K562 (cell line): ENCODE data around the gene FBL. TPM values are rescaled to one million over a fixed set of nuclear protein-coding genes. Genes with fewer than 3 reads are reported as not detected.
"Not testable (repeated sequence)": the region's sequence is repeated elsewhere in the genome, so short reads cannot be mapped to it uniquely, and the experiment has no call there.

Experiments used
- ATAC-seq: fragments of 200-7000 bp; cut with Tn5 transposase; 3 replicates; pipeline ENCODE4 v1.9.1; 2020; ENCODE audit warnings: moderate library complexity
- BruUV-seq: library from RNA; stranded (reverse); fragments of 400-500 nt; replicated peaks from 2 replicates; lab custom pipeline; 2021; lab: Mats Ljungman, UMichigan
- CTCF ChIA-PET: fragments of 300-600 bp; formaldehyde crosslinking; extraction: SDS; loops from one replicate; lab custom pipeline; 2021; ENCODE audit warnings: low intra/inter-chr PET ratio; lab: Yijun Ruan, JAX
- POLR2A ChIA-PET: fragments of 300-600, 350-650 bp; sonication (Branson Sonifier 250); formaldehyde crosslinking; extraction: SDS; loops from one replicate; lab custom pipeline; 2021; ENCODE audit warnings: antibody characterized with exemption, inconsistent platforms; lab: Yijun Ruan, JAX
- DNase-seq, 4 experiments: peaks; one replicate each; pipeline versions ENCODE4 v3.0.0 to v3.0.0-alpha.2; 2011 to 2018; ENCODE audit warnings: low spot score in 3 of 4, mixed read lengths in 3 of 4; ENCODE audit errors: extremely low read depth in 1 of 4
- FAIRE-seq: peaks from 2 replicates; lab custom pipeline; 2011; peaks lifted over from hg19 to GRCh38; lab: Jason Lieb, UNC
- H2AFZ ChIP-seq: 2 replicates; pipeline ENCODE4 v1.6.0; 2011; ENCODE audit warnings: low read depth, low read length, control low read depth, inconsistent platforms
- H3K27ac ChIP-seq: fragments of 200-600 bp; 3 replicates; pipeline ENCODE4 v1.8.0; 2011; ENCODE audit warnings: low read depth, mild to moderate bottlenecking, control low read depth, inconsistent platforms, low read length, moderate library complexity, mixed read lengths; ENCODE audit errors: extremely low read depth
- H3K27me3 ChIP-seq, 2 experiments: fragments of 300-600 bp in 1 of 2; 2 replicates in 1 of 2; 3 replicates in 1 of 2; pipeline versions ENCODE4 v1.6.0 to v1.8.0; 2011; ENCODE audit warnings: inconsistent platforms in 2 of 2, low read length in 2 of 2, mild to moderate bottlenecking in 1 of 2, mixed read lengths in 1 of 2, moderate library complexity in 1 of 2; ENCODE audit not compliant: control insufficient read depth in 2 of 2, insufficient read depth in 2 of 2
- H3K36me3 ChIP-seq: fragments of 300-600 bp; 3 replicates; pipeline ENCODE4 v1.8.0; 2011; ENCODE audit warnings: mild to moderate bottlenecking, low read length, inconsistent platforms; ENCODE audit not compliant: control insufficient read depth, insufficient read depth
- H3K4me1 ChIP-seq, 2 experiments: fragments of 200-600 bp in 1 of 2; replicated peaks in 1 of 2; 2 replicates in 1 of 2; 3 replicates in 1 of 2; pipeline versions ENCODE4 v1.5.1 to v1.8.0; 2011; ENCODE audit warnings: inconsistent platforms in 2 of 2, low read length in 2 of 2, mild to moderate bottlenecking in 1 of 2, mixed read lengths in 1 of 2, moderate library complexity in 1 of 2; ENCODE audit not compliant: control insufficient read depth in 2 of 2, insufficient read depth in 2 of 2
- H3K4me2 ChIP-seq: 2 replicates; pipeline ENCODE4 v1.6.1; 2011; ENCODE audit warnings: low read length, control low read depth, inconsistent platforms, mixed read lengths; ENCODE audit not compliant: insufficient read depth
- H3K4me3 ChIP-seq: fragments of 200-600 bp; sonication (generic), shearing (Covaris generic); 2 replicates; pipeline ENCODE4 v1.5.1; 2016; ENCODE audit warnings: control low read depth, inconsistent platforms
- H3K79me2 ChIP-seq: fragments of 200-600 bp; 3 replicates; pipeline ENCODE4 v1.8.0; 2011; ENCODE audit warnings: low read length, inconsistent platforms; ENCODE audit not compliant: control insufficient read depth, insufficient read depth
- H3K9ac ChIP-seq, 2 experiments: 2 replicates each; pipeline versions ENCODE4 v1.6.0 to v1.6.1; 2011; ENCODE audit warnings: low read depth in 2 of 2, low read length in 2 of 2, control low read depth in 1 of 2, inconsistent platforms in 1 of 2, mild to moderate bottlenecking in 1 of 2, mixed read lengths in 1 of 2; ENCODE audit not compliant: insufficient read depth in 1 of 2
- H3K9me1 ChIP-seq: one replicate; pipeline ENCODE4 v1.6.0; 2011; ENCODE audit warnings: inconsistent platforms, mild to moderate bottlenecking, low read length, moderate library complexity; ENCODE audit not compliant: control insufficient read depth, insufficient read depth
- H3K9me3 ChIP-seq: replicated peaks from 2 replicates; pipeline ENCODE4 v1.5.1; 2011; ENCODE audit warnings: low read depth, low read length, inconsistent platforms; ENCODE audit not compliant: control insufficient read depth, insufficient read depth
- H4K20me1 ChIP-seq: replicated peaks from 2 replicates; pipeline ENCODE4 v1.6.1; 2011; ENCODE audit warnings: low read length, inconsistent platforms, mixed read lengths; ENCODE audit not compliant: control insufficient read depth, insufficient read depth
- ATF1 ChIP-seq, 2 experiments: fragments of 450-650 bp in 1 of 2; IDR thresholded peaks; 2 replicates each; pipeline ENCODE4 v1.6.1; 2016; ENCODE audit warnings: missing compliant biosample characterization in 1 of 2, missing genetic modification characterization in 1 of 2
- CXXC5 ChIP-seq: fragments of 250-450 bp; sonication (Bioruptor Pico); IDR thresholded peaks from 2 replicates; pipeline ENCODE4 v1.8.0; 2022; ENCODE audit warnings: inconsistent platforms, mild to moderate bottlenecking, moderate library complexity
- E2F3 ChIP-seq: fragments of 250-450 bp; sonication (Bioruptor Pico); IDR thresholded peaks from 2 replicates; pipeline ENCODE4 v1.4.0; 2020; ENCODE audit warnings: mild to moderate bottlenecking
- FIP1L1 ChIP-seq: fragments of 200-400 bp; formaldehyde crosslinking; IDR thresholded peaks from 2 replicates; pipeline ENCODE4 v1.6.1; 2018; ENCODE audit warnings: mild to moderate bottlenecking, low read depth, low read length; ENCODE audit not compliant: poor library complexity, severe bottlenecking
- HNRNPLL ChIP-seq: fragments of 200-400 bp; formaldehyde crosslinking; IDR thresholded peaks from 2 replicates; pipeline ENCODE4 v1.6.1; 2017; ENCODE audit warnings: low read length, low read depth, mild to moderate bottlenecking; ENCODE audit not compliant: poor library complexity, severe bottlenecking
- NFIX ChIP-seq: fragments of 250-450 bp; sonication (Bioruptor Pico); IDR thresholded peaks from 2 replicates; pipeline ENCODE4 v1.4.0; 2020; ENCODE audit warnings: low read depth, mild to moderate bottlenecking, moderate library complexity
- NR2C2 ChIP-seq, 2 experiments: fragments of 200-800 bp in 1 of 2; sonication (Bioruptor generic) in 1 of 2; sonication (generic) in 1 of 2; formaldehyde crosslinking in 1 of 2; IDR thresholded peaks; 2 replicates each; pipeline versions ENCODE4 v1.6.1 to v1.8.0; 2016 to 2022; ENCODE audit warnings: mild to moderate bottlenecking in 1 of 2, missing compliant biosample characterization in 1 of 2, missing genetic modification characterization in 1 of 2, missing genetic modification reagents in 1 of 2
- RBFOX2 ChIP-seq: fragments of 200-400 bp; formaldehyde crosslinking; IDR thresholded peaks from 2 replicates; pipeline ENCODE4 v1.6.1; 2017; ENCODE audit warnings: low read depth, mild to moderate bottlenecking, low read length, moderate library complexity
- ZNF121 ChIP-seq: sonication (generic); formaldehyde crosslinking; conservative IDR thresholded peaks from 2 replicates; pipeline ENCODE4 v1.8.0; 2022; ENCODE audit warnings: missing genetic modification reagents
- WGBS: fragments of 100-300 bp; shearing (Covaris generic); methylation state at CpG from one replicate; pipeline ENCODE4 v1.1.6; 2016; ENCODE audit warnings: low coverage, mixed read lengths; ENCODE audit not compliant: insufficient coverage; ENCODE audit errors: missing lambda C conversion rate; 5-methylcytosine and 5-hydroxymethylcytosine counted together
- in situ Hi-C: fragments of 300-500 bp; cut with MboI; formaldehyde crosslinking; loops from 4 replicates; pipeline ENCODE4 v1.15.0; 2018; ENCODE audit warnings: inconsistent platforms, mixed read lengths
- intact Hi-C: fragments of 100-400 bp; cut with micrococcal nuclease; formaldehyde crosslinking; loops from 2 replicates; pipeline ENCODE4 v1.14.2; 2022
- polyA plus RNA-seq, 8 experiments: library from polyadenylated mRNA; depleted of rRNA in 4 of 8; stranded (reverse) in 5 of 8; unstranded in 3 of 8; fragments of >200 nt; fragmentation: Nextera tagmentation in 2 of 8; fragmentation: Illumina TruSeq in 1 of 8; extraction: Ambion mirVana in 2 of 8; extraction: Trizol in 1 of 8; gene quantifications; 2 replicates each; pipeline versions ENCODE4 v1.2.1 to v1.2.3, GENCODE V29; 2011 to 2014; ENCODE audit warnings: inconsistent platforms in 1 of 8, missing spikeins in 1 of 8
- total RNA-seq, 7 experiments: library from RNA; depleted of rRNA in 6 of 7; stranded (reverse); fragments of >200 nt in 6 of 7; fragmentation: Illumina TruSeq in 2 of 7; extraction: Trizol in 2 of 7; gene quantifications; 2 replicates each; pipeline versions ENCODE4 v1.2.1 to v1.2.3, GENCODE V29; 2011 to 2021; ENCODE audit warnings: low replicate concordance in 1 of 7

Gene FBL
- total and polyA plus RNA-seq, 9 of the 15 experiments (the other 6 are each of a cell fraction or from before 2014, with no cell fraction given) = 201 to 1,696 (median 696) TPM

DNA sequence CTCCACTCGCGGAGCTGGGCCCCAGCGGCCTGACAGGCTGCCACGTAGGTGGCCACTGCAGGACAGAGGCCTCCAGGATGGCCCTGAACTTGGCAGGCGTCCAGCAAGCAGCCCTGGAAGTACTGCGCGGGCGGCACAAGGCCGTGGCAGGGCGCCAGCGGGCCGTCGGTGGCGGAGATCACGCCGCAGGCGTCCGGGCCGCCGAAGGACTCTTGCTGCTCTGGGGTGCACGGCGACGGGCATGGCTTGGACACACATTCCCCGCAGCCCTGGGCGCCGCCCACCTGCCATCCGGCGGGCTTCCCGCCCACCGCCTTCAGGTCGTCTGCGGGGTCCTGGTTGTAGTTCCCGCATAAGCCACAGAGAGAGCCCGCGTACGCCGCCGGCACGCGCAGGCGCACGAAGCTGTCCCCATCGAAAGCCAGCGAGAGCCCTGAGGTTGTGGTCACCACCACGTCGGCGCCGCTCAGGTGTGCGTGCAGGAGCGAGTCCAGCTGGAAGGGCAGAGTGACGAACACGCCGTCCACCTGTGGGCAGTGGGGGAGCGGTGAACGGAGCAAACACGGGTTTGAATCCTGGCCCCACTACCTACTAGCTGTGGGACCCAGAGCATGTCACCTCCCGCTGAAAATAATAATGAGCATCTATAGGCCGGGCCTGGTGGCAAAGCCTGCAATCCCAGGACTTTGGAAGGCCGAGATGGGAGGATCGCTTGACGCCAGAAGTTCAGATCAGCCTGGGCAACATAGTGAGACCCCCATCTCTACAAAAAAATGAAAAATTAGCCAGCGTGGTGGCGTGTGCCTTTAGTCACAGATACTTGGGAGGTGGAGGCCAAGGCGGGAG, 45.7 kb upstream of the FBL start:
- POLR2A ChIA-PET; H3K36me3 ChIP-seq; H3K4me1 ChIP-seq; in situ Hi-C loops; H3K79me2 ChIP-seq; H3K27ac ChIP-seq; H3K9me1 ChIP-seq; CTCF ChIA-PET; FAIRE-seq; H3K4me3 ChIP-seq; BruUV-seq; H4K20me1 ChIP-seq; H3K9me3 ChIP-seq; TF ChIP-seq ATF1, NR2C2 (CRISPR knock-in tag; IDR thresholded peaks at IDR 0.05): not testable (repeated sequence)
- intact Hi-C loops = loop anchor here (2.0 kb wide), 1 partner anchor 15 kb away; no protein-coding TSS in a partner anchor
- WGBS = 13% methylated on average over 62 of the region's 64 CpGs
- peak overlapping the region; percentile 22; the same call in 1 of the 2 replicates for H3K4me2 ChIP-seq
- H2AFZ ChIP-seq = peak overlapping the region; percentile 34
- ATAC-seq (peak; percentile 88), DNase-seq (peak; percentile 50 to 62 (median 57))
- H3K27me3 ChIP-seq = peaks cover 22 to 32% of the 10 kb centered on the region in 2 experiments
- H3K9ac ChIP-seq = peak overlapping the region in 1 of 2 experiments; percentile 75; a peak in 2 of 4 replicates
- TF ChIP-seq FIP1L1 (peak; percentile 53), ATF1 (tag; IDR thresholded peaks at IDR 0.05) (0 out of 2 replicates have a peak, but pooled peaks have one; percentile 22), ZNF121 (peak; percentile 52), RBFOX2 (0 out of 2 replicates have a peak, but pooled peaks have one; percentile 29), CXXC5 (CRISPR knock-in tag) (peak; percentile 48), E2F3 (CRISPR knock-in tag) (0 out of 2 replicates have a peak, but pooled peaks have one; percentile 59), NFIX (peak; percentile 73), NR2C2 (tag; IDR thresholded peaks at IDR 0.05) (peak; percentile 44; the same call in 1 of the 2 replicates), HNRNPLL (peak; percentile 92)
